Measurements from ENCODE around the gene PFN1.

DNA sequence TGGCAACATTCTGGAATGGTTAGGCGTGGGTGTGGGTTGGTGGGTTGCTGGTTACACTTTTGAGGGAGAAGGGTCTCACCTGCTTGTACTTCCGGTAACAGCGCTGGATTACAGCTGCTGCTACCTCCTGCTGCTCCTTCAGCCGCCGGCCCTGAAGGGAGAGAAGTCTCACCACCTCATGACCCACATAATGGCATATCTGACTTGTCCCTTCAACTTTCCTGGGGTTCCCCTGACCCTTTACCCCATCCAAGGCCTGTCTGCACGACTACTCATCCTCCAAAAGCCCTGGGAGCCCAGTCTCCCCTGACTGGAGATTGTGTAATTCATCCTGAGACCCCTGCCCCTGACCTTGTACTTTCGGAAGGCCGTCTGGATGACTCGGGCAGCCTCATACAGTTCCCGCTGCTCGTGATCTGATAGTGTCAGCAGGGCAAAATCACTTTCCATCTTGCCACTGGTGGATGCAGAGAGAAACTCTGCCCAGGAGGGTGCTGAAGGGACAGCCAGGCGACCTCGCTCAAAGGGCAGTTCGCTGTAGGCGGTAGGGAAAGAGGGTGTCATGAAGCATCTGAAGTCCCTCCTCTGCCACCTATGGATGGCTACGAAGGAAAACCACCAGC is 21.3 kb upstream of the PFN1 start:
- TF ChIP-seq POLR2A (IDR thresholded peaks at IDR 0.05) = no peak
- TF ChIP-seq, protein P1, sequence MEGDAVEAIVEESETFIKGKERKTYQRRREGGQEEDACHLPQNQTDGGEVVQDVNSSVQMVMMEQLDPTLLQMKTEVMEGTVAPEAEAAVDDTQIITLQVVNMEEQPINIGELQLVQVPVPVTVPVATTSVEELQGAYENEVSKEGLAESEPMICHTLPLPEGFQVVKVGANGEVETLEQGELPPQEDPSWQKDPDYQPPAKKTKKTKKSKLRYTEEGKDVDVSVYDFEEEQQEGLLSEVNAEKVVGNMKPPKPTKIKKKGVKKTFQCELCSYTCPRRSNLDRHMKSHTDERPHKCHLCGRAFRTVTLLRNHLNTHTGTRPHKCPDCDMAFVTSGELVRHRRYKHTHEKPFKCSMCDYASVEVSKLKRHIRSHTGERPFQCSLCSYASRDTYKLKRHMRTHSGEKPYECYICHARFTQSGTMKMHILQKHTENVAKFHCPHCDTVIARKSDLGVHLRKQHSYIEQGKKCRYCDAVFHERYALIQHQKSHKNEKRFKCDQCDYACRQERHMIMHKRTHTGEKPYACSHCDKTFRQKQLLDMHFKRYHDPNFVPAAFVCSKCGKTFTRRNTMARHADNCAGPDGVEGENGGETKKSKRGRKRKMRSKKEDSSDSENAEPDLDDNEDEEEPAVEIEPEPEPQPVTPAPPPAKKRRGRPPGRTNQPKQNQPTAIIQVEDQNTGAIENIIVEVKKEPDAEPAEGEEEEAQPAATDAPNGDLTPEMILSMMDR (IDR thresholded peaks at IDR 0.05) = no peak
